Measurements from ENCODE around the gene PPIB.

DNA sequence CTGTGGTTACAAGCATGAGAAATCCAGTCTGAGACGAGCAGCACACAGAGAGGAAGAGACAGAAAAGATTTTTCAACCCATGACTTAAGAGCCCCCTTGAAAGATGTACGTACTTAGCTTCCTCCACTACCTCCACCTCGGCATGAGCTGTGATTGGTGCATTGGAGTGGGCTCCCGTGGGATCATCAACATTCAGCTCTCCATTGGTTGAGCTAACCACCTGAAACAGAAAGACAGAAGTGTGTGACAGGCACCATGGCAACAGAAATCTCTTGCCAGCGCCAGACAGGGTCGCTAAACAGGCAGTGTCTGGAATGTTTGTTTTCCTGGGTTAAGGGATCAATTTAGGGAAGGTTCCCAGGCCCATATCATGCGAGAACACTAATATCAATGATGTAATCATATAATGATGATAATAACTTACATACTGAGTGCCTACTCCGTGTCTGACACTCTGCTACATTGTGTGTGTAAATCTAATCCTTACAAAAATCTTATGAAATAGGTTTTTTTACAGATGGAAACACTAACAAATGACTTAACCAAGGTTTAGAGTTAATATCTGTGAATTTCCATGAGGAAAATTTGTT lies 17.5 kb upstream of the PPIB start:
- TF ChIP-seq EZH2 (IDR thresholded peaks at IDR 0.05; ENCODE audit: low read length, unreplicated experiment) (no peak), EZH2phosphoT487 (IDR thresholded peaks at IDR 0.05; ENCODE audit: borderline replicate concordance, low read length) (no peak)

Measured in PC-3 (cell line).